OCI-LY7 (cell line): Measurements from ENCODE around the gene SLC13A1. TPM values are rescaled to one million over a fixed set of nuclear protein-coding genes. Genes with fewer than 3 reads are reported as not detected.
"Not testable (repeated sequence)": the region's sequence is repeated elsewhere in the genome, so short reads cannot be mapped to it uniquely, and the experiment has no call there.

ENCODE experiments used
- BruUV-seq: library from RNA; stranded (reverse); fragments of 400-500 nt; replicated peaks from 2 replicates; lab custom pipeline; 2021; lab: Mats Ljungman, UMichigan
- CTCF ChIA-PET: fragments of 300-600 bp; sonication (Branson Sonifier 250); formaldehyde crosslinking; loops from one replicate; lab custom pipeline; 2022; ENCODE audit warnings: antibody characterized with exemption; ENCODE audit not compliant: unreplicated experiment; lab: Charles Lee
- POLR2A ChIA-PET: fragments of 300-600 bp; sonication (Branson Sonifier 250); formaldehyde crosslinking; loops from one replicate; lab custom pipeline; 2022; ENCODE audit warnings: antibody characterized with exemption; lab: Charles Lee
- DNase-seq: peaks from one replicate; pipeline ENCODE4 v3.0.0-alpha.2; 2015; ENCODE audit warnings: low spot score
- H2AFZ ChIP-seq: fragments of 200-600 bp; sonication (generic), shearing (Covaris generic); 2 replicates; pipeline ENCODE4 v1.6.1; 2014; ENCODE audit warnings: mild to moderate bottlenecking, antibody characterized with exemption, low read length, moderate library complexity
- H3K27ac ChIP-seq: fragments of 200-600 bp; sonication (generic); 2 replicates; pipeline ENCODE4 v1.5.1; 2014; ENCODE audit warnings: mixed run types, low read depth, mild to moderate bottlenecking, moderate library complexity, low read length, inconsistent platforms; ENCODE audit not compliant: poor library complexity, severe bottlenecking
- H3K36me3 ChIP-seq: fragments of 200-600 bp; sonication (generic); 2 replicates; pipeline ENCODE4 v1.6.1; 2014; ENCODE audit warnings: mild to moderate bottlenecking, antibody characterized with exemption, low read length, moderate library complexity, mixed read lengths; ENCODE audit not compliant: insufficient read depth
- H3K4me1 ChIP-seq: fragments of 200-600 bp; sonication (generic); 2 replicates; pipeline ENCODE4 v1.5.1; 2014; ENCODE audit warnings: mild to moderate bottlenecking, low read length; ENCODE audit not compliant: insufficient read depth, poor library complexity, severe bottlenecking
- H3K4me2 ChIP-seq: fragments of 200-600 bp; sonication (generic); 2 replicates; pipeline ENCODE4 v1.6.1; 2014; ENCODE audit warnings: mild to moderate bottlenecking, low read length
- H3K4me3 ChIP-seq: fragments of 200-600 bp; sonication (generic); 2 replicates; pipeline ENCODE4 v1.5.1; 2014; ENCODE audit warnings: mild to moderate bottlenecking, low read depth, low read length; ENCODE audit not compliant: poor library complexity, severe bottlenecking
- H3K79me2 ChIP-seq: fragments of 200-600 bp; sonication (generic); 2 replicates; pipeline ENCODE4 v1.6.1; 2016; ENCODE audit warnings: low read depth, mild to moderate bottlenecking, low read length, moderate library complexity, mixed read lengths; ENCODE audit not compliant: insufficient read depth
- H3K9me2 ChIP-seq: fragments of 200-600 bp; sonication (generic); 2 replicates; pipeline ENCODE4 v1.6.1; 2016; ENCODE audit warnings: mild to moderate bottlenecking, low read length, mixed read lengths; ENCODE audit not compliant: insufficient read depth
- H3K9me3 ChIP-seq: fragments of 200-600 bp; sonication (generic); 2 replicates; pipeline ENCODE4 v1.6.1; 2014; ENCODE audit warnings: mild to moderate bottlenecking, mixed run types, low read length, mixed read lengths
- H4K20me1 ChIP-seq: fragments of 200-600 bp; sonication (generic); 2 replicates; pipeline ENCODE4 v1.6.1; 2014; ENCODE audit warnings: mild to moderate bottlenecking, antibody characterized with exemption, low read length, moderate library complexity, mixed read lengths; ENCODE audit not compliant: insufficient read depth
- EZH2phosphoT487 ChIP-seq: fragments of 200-600 bp; sonication (generic); IDR thresholded peaks from 2 replicates; pipeline ENCODE4 v1.6.1; 2018; ENCODE audit warnings: low read depth, borderline replicate concordance, mild to moderate bottlenecking, mixed run types, antibody characterized with exemption, low read length, moderate library complexity, mixed read lengths
- intact Hi-C: fragments of 100-400 bp; cut with micrococcal nuclease; formaldehyde crosslinking; loops from one replicate; pipeline ENCODE4 v1.10.0; 2022; ENCODE audit not compliant: unreplicated experiment
- total RNA-seq, 2 experiments: library from RNA; depleted of rRNA in 1 of 2; stranded (reverse); fragments of >200 nt in 1 of 2; shearing (Covaris generic) in 1 of 2; gene quantifications; 2 replicates each; pipeline ENCODE4 v1.2.3, GENCODE V29; 2014 to 2022
- TF ChIP-seq, protein P1 (sequence below): fragments of 200-600 bp; sonication (generic); conservative IDR thresholded peaks from 2 replicates; pipeline ENCODE4 v1.5.1; 2014; ENCODE audit warnings: mild to moderate bottlenecking, antibody characterized with exemption, low read length, moderate library complexity, mixed read lengths

SLC13A1 gene
- total RNA-seq, 2 experiments from 2014 or later, result not detected

DNA sequence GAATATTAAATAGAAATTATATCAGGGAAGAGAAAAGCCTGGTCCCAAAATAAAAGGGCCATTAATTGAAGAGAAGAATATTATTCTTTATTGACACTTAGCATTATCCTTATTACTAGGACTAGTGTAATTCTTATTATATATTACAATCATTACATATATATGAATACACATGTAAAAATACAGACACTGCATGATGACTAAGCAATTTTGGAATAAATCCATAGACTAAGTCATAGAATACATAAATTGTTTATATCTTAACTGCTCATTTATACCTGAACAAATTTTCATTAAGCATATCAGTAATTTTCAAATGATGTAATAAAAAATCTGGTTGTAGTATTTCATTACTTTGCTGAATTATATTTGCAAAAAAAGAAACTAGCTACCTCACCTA is 29.7 kb upstream of the SLC13A1 start:
- no peak overlapping the region for H3K27ac ChIP-seq
- POLR2A ChIA-PET, result no interaction called here
- no peaks in the 10 kb centered on the region for H3K9me2 ChIP-seq
- H3K36me3 ChIP-seq, result no peaks in the 10 kb centered on the region
- CTCF ChIA-PET, result no interaction called here
- H2AFZ ChIP-seq, result no peak overlapping the region
- no peaks in the 10 kb centered on the region for H3K9me3 ChIP-seq
- no peaks in the 10 kb centered on the region for H4K20me1 ChIP-seq
- TF ChIP-seq EZH2phosphoT487, result no peak
- TF ChIP-seq, protein P1, sequence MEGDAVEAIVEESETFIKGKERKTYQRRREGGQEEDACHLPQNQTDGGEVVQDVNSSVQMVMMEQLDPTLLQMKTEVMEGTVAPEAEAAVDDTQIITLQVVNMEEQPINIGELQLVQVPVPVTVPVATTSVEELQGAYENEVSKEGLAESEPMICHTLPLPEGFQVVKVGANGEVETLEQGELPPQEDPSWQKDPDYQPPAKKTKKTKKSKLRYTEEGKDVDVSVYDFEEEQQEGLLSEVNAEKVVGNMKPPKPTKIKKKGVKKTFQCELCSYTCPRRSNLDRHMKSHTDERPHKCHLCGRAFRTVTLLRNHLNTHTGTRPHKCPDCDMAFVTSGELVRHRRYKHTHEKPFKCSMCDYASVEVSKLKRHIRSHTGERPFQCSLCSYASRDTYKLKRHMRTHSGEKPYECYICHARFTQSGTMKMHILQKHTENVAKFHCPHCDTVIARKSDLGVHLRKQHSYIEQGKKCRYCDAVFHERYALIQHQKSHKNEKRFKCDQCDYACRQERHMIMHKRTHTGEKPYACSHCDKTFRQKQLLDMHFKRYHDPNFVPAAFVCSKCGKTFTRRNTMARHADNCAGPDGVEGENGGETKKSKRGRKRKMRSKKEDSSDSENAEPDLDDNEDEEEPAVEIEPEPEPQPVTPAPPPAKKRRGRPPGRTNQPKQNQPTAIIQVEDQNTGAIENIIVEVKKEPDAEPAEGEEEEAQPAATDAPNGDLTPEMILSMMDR, result no peak
- BruUV-seq, result no TSS peak
- no peaks in the 10 kb centered on the region for H3K79me2 ChIP-seq
- no peak overlapping the region for H3K4me3 ChIP-seq
- no peaks in the 10 kb centered on the region for H3K4me1 ChIP-seq
- DNase-seq, result no peak
- intact Hi-C loops, result no loop called here
- H3K4me2 ChIP-seq, result no peak overlapping the region

DNA sequence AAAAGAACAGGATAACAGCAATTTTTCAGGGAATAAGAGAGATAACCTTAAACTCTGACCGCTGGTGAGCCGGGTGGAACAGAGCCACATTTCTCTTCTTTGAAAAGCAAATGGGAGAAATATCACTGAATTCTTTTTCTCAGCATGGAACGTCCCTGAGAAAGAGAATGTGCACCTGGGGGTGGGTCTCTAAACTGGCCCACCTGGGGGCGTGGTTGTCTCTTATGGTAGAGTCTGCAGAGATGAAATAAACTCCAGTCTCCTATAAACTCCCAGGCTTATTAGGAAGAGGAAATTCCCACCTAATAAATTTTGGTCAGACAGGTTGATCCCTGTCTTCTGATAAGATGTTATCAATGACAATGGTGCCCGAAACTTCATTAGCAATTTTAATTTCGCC is 27.9 kb upstream of the SLC13A1 start:
- CTCF ChIA-PET, result not testable (repeated sequence)

DNA sequence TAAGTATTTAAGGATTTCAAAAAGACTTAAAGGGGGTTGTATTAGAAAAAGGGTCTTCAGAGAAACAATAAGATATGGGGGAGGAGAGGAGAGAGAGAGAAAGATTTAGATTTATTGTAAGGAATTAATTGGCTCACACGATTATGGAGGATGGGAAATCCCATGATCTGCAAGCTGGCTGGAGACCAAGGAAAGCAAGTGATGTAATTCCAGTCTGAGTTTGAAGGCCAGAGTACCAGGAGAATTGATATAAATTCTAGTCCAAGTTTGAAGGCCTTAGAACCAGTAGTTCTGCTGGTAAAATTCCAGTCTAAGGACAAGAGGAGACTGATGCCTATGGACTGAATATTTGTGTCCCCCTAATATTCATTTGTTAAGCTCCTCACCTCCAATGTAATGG is 20.6 kb upstream of the SLC13A1 start:
- Histone ChIP-seq H3K9me2 (no peaks in the 10 kb centered on the region), H4K20me1 (no peaks in the 10 kb centered on the region), H3K4me1 (no peaks in the 10 kb centered on the region), H3K36me3 (no peaks in the 10 kb centered on the region), H3K9me3 (no peaks in the 10 kb centered on the region), H3K79me2 (no peaks in the 10 kb centered on the region), H3K27ac (no peak overlapping the region), H3K4me2 (no peak overlapping the region), H3K4me3 (no peak overlapping the region), H2AFZ (no peak overlapping the region)
- POLR2A ChIA-PET, result no interaction called here
- TF ChIP-seq, protein P1, result no peak
- TF ChIP-seq EZH2phosphoT487, result no peak
- CTCF ChIA-PET, result no interaction called here
- no peak for DNase-seq
- intact Hi-C loops, result no loop called here
- BruUV-seq, result no TSS peak

More for the DNA sequence above, 27.9 kb upstream of the SLC13A1 start:
- H3K79me2 ChIP-seq, H3K4me1 ChIP-seq, POLR2A ChIA-PET, intact Hi-C loops, H4K20me1 ChIP-seq, H3K4me2 ChIP-seq, H3K27ac ChIP-seq, BruUV-seq, H3K36me3 ChIP-seq, DNase-seq, H3K4me3 ChIP-seq, H3K9me2 ChIP-seq, H3K9me3 ChIP-seq, H2AFZ ChIP-seq: not testable (repeated sequence)
